SH-SY5Y (cell line): ENCODE measurements around the gene OMD.

Source experiments
- GATA2 ChIP-seq: IDR thresholded peaks from 2 replicates; pipeline ENCODE4 v1.6.1; 2011; ENCODE audit warnings: mild to moderate bottlenecking, low read depth, low read length
- GATA3 ChIP-seq: IDR thresholded peaks from 2 replicates; pipeline ENCODE4 v1.6.1; 2011; ENCODE audit warnings: low read depth, mild to moderate bottlenecking, low read length, moderate library complexity

DNA sequence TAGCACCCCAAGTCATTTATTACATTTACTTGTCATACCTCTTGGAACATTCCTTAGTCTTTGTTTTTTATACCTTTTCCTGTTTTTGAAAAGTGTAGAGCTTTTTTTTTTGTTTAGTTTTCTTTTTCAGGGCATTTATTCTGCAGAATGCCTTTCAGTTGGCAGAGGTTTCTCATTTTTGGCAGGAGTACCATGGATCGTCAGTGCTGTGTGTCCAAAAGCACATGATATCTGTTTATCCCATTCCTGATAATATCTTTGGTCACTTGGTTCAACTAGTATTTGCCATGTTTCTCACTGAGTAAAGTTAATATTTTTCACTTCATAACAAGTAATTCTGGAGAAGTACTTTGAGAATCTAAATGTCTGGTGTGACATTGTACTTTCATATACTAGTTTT, 30.6 kb downstream of the OMD start:
- TF ChIP-seq GATA3 (no peak), GATA2 (no peak)
